HG03354 (cell line): ENCODE results near the gene CTNND2.
"Not testable (repeated sequence)": the region's sequence is repeated elsewhere in the genome, so short reads cannot be mapped to it uniquely, and the experiment has no call there.

ENCODE experiments used
- ATAC-seq: cut with Tn5 transposase; IDR thresholded peaks from one replicate; pipeline ENCODE4 v1.9.1; 2021; ENCODE audit warnings: mild to moderate bottlenecking; ENCODE audit not compliant: unreplicated experiment, poor library complexity, severe bottlenecking

Gene CTNND2

DNA sequence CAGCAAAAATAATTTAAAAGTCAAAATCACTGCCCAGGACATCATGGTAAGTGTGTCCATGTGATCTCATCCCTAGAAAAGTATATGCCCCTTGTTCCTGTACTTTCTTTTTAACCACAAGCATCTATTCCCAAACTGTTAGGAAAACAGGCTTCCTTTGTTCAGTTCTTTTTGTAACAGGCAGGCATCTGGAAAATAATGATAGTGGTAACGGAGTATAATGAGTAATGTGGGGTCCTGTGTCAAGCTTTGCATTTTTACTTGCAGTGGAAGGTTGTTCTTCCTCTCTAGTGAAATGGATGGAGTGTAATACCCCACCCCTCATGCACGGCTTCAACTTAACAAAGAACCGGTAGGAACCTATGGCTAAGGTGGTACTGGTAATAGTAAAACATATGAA lies 532.1 kb downstream of the CTNND2 start:
- ATAC-seq: no peak

- ATAC-seq: no peak
Measured at GRCh38 chr5:11371021-11371420, 533.2 kb downstream of the CTNND2 start.

DNA sequence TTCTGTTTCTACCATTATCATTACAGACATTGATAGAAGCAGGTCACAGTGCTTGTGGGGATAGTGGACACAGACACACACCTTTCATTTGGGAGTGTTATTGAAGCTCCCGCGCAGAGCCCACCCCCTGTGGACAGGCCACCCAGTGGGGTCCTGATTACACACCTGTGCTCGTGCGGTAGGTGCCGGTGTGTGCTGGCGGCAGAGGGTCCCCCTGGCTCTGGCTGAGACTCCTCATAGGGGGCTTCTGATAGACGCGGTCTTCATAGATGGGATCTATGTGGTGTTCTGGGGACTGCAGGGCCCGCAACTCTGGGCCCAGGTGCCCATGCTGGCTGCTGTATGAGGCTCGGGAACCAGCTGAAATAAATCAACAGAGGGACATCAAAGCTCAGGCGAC lies 539.7 kb downstream of the CTNND2 start:
- no peak for ATAC-seq

- ATAC-seq: no peak
Measured at GRCh38 chr5:11363631-11364178, 540.5 kb downstream of the CTNND2 start.

- no peak for ATAC-seq
Measured at GRCh38 chr5:11361768-11362167, 542.5 kb downstream of the CTNND2 start.

GRCh38 chr5:11357928-11358327 lies 546.3 kb downstream of the CTNND2 start:
- ATAC-seq: no peak

- ATAC-seq: no peak
Measured at GRCh38 chr5:11355491-11355890, 548.8 kb downstream of the CTNND2 start.

DNA sequence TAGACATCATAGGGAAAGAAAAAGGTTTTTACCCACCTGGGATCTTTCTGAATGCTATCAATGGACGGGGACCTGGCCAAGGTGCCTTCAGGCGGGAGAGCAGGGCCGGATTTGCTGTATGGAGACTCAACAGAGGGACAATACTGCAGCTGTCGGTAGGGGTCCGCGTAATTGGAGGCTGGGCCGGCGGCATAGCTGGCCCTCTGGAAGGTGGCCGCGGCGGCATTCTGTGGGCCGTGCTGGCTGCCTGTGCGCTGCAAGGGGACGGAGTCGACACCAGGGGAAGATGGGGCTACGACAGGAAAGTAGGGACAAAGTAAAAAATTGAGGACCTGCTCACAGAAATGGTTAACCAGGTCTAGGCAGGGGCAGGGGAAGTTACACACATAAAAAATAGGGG lies 557.9 kb downstream of the CTNND2 start:
- no peak for ATAC-seq

DNA sequence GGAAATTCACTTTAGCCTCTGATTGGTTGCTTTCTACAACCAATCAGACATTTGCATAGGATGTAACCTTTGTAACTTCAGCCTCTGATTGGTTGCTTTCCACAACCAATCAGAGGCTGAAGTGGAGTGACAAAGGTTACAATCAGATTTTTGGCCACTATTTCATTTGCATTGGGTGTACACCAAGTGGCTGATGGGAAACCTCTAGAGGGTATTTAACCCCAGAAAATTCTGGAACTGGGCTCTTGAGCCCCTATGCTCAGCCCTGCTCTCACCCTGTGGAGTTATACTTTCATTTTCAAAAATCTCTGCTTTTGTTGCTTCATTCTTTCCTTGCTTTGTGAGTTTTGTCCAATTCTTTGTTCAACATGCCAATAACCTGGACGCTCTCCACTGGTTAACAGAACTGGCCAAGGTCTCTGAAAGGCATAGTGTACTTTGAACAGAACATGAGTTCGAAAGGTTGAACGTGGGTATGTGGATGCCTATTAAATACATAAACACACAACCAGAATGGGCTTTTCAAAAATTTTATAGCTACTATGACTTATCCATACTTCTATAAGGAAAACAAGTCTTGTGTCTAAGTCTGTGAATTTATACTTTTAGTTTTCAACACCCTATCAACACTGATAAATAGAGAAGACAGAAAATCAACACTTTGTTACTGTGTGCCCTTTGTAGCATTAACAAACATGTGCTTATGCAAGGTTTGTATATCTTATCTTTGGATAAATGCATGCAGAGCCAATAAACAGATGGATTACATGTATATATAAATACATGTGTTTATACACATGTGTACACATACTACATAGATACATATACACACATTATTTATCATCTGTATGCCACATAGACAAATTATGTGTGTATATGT lies 568.1 kb downstream of the CTNND2 start:
- ATAC-seq: no peak

GRCh38 chr5:11334404-11334803 lies 569.8 kb downstream of the CTNND2 start:
- ATAC-seq: no peak

DNA sequence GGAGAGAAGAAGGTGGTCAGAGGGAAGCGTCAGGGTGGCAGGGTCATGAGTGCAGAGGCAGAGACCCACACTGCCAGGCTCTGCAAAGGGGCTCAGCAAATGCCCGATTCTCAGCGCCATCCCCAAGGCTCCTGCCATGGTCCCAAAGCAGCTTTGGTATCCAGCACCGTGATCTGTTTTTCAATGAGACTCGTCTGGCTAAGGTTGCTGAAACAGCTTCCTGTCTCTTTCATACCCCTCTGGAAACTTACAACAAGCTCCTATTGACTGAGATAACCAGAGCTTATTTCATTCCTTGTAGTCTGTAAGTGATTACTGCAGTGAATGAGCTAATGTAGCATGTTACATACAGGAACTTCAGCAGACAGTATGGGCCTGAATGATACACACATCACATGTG lies 574.6 kb downstream of the CTNND2 start:
- no peak for ATAC-seq

DNA sequence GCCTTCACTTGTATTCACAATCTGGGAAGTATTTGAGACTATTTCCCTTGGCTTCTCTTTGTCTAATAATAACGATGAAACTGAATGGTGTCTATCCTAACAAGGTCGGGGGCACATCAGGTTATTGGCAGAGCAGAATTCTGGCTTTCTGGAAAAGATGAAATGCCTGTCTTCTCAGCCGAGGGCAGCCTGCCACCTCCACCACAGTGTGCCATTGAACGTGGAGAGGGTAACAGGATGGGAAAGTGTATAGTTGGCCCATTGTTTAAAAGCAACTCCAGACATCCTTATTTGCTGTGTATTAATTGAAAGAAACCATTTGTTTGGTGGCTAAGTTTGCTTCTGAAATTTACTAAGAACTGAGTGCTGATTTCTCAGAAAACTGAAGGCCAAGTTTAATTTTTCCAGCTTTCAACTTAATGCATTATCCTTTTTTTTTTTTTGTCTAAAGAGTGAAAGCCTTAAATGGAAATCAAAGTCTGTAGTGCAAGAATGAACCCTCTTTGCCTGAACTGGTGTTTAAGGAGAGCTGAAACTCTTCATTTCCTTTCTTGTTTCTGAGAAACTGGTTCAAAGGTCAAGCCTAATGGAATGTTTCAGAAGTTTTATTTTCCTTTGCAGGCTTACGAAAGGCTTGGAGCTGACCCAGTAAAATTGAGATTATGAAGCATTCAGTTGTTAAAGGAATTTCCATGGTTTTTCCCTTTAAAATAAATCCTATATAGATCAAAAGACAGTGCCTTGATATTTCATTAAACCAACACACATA lies 579.5 kb downstream of the CTNND2 start:
- ATAC-seq: no peak

GRCh38 chr5:11323761-11324160 lies 580.5 kb downstream of the CTNND2 start:
- no peak for ATAC-seq

DNA sequence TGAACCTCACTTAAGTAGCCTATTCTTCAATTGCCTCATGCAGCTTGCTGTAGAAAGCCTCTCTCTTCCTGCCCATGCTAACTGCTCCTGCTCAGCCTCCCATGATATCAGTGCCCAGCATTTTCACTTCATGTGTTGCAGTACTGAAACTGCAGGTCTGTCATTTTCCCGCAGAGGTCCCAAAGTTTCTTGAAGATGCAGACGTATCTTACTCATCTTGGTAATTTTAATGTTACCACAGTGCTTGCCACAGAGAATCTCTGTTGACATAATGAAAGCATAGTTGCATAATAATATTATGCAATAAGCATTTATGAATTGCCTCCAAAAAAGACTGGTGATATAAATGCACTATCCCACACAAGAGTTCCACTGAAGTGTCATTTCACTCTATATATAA lies 582.1 kb downstream of the CTNND2 start:
- no peak for ATAC-seq

DNA sequence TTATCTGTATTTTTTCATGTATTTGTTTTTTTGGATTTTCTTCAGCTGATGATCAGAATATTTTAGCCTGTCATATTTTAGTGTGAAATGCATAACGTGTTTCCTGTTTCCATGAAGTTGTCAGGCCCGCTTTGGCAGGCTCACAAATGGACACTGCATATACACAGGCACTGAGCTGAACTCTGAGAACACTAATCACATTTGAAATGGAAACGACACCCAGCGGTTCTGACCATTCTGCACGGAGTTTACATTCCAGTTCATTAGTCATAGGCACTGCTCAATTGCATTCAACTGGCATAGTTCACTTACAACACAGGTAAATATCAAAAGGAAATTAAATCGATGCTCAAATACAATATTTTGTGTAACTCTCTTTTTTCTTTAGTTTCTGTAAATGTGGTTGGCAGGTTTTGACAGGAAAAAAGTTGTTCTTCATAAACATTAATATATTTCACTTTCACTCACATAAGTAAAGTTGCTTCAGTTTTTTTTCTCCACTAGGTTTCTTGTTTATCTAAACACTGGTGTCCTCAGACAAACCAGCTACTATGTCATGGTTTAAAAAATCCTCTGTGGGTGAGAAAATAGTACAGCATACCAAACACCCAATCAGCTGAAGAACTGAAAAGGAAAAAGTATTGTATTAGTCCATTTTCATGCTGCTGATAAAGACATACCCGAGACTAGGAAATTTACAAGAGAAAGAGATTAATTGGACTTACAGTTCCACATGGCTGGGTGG lies 584.2 kb downstream of the CTNND2 start:
- no peak for ATAC-seq

- not testable (repeated sequence) for ATAC-seq
Measured at GRCh38 chr5:11313694-11314093, 590.6 kb downstream of the CTNND2 start.

DNA sequence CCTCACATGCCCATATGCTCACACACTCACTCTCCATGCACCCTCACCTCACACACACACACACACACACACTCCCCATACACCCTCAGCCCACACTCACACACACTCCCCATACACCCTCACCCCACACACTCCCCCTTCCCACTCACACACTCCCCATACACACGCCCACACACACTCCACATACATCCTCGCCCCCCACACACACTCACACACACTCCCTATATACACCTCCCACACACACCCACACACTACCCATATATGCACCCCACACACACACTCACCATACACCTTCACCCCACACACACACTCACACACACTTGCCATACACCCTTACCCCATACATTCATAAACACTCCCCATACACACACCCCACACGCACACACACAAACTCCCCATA lies 592.5 kb downstream of the CTNND2 start:
- ATAC-seq: no peak

GRCh38 chr5:11311272-11311671 lies 593.0 kb downstream of the CTNND2 start:
- ATAC-seq: no peak

DNA sequence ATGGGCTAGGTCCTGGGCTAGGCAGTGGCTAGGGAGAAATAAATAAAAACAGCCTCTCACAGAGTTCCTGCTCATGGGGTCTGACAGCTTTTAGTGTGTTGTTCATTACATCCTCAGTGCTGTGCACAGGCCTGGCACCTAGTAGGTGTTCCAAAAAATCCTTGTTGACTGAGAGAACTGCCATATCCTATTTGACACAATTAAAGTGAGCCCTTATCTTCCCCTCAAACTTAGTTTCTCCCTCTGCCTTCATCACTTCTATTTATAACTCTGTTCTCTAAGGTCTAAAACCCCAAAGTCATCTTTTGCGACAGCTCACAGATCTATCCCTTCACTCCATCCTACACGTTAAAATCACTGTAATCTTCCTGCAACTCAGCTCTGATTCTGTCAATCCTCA lies 594.1 kb downstream of the CTNND2 start:
- no peak for ATAC-seq

GRCh38 chr5:11306365-11306764 lies 597.9 kb downstream of the CTNND2 start:
- ATAC-seq: no peak
